IMR-90 (cell line): ENCODE results near the gene FAM204A. TPM values are rescaled to one million over a fixed set of nuclear protein-coding genes. Genes with fewer than 3 reads are reported as not detected.

ENCODE experiments used
- ATAC-seq: fragments of 200-7000 bp; cut with Tn5 transposase; 2 replicates; pipeline ENCODE4 v1.9.1; 2020; ENCODE audit warnings: low read depth, mild to moderate bottlenecking, moderate library complexity
- BruUV-seq: library from RNA; stranded (reverse); fragments of 400-500 nt; replicated peaks from 2 replicates; lab custom pipeline; 2021; lab: Mats Ljungman, UMichigan
- CTCF ChIA-PET: fragments of 300-600 bp; formaldehyde crosslinking; extraction: SDS; loops from one replicate; lab custom pipeline; 2021; ENCODE audit warnings: antibody characterized with exemption; lab: Yijun Ruan, JAX
- POLR2A ChIA-PET: fragments of 300-600 bp; sonication (Branson Sonifier 250); formaldehyde crosslinking; loops from one replicate; lab custom pipeline; 2022; ENCODE audit warnings: antibody characterized with exemption; ENCODE audit not compliant: unreplicated experiment; lab: Charles Lee
- DNase-seq: peaks from one replicate; pipeline ENCODE4 v3.0.0; 2013
- H2AFZ ChIP-seq: replicated peaks from 2 replicates; pipeline ENCODE3; 2013; ENCODE audit warnings: low read length, mild to moderate bottlenecking; ENCODE audit not compliant: poor library complexity
- H2AK5ac ChIP-seq: 2 replicates; pipeline ENCODE4 v1.6.1; 2013; ENCODE audit warnings: low read depth, low read length, inconsistent platforms
- H2AK9ac ChIP-seq: replicated peaks from 2 replicates; pipeline ENCODE3; 2013; ENCODE audit warnings: mild to moderate bottlenecking, low read depth, low read length, moderate library complexity; ENCODE audit not compliant: poor library complexity
- H2BK120ac ChIP-seq: 2 replicates; pipeline ENCODE4 v1.6.1; 2013; ENCODE audit warnings: low read depth, low read length, inconsistent platforms
- H2BK15ac ChIP-seq: 3 replicates; pipeline ENCODE4 v1.6.1; 2013; ENCODE audit warnings: low read depth, low read length, inconsistent platforms
- H2BK20ac ChIP-seq: 2 replicates; pipeline ENCODE4 v1.6.1; 2013; ENCODE audit warnings: low read depth, mild to moderate bottlenecking, inconsistent platforms, low read length, moderate library complexity
- H2BK5ac ChIP-seq: 2 replicates; pipeline ENCODE4 v1.6.1; 2013; ENCODE audit warnings: mild to moderate bottlenecking, low read depth, low read length, inconsistent platforms; ENCODE audit not compliant: poor library complexity, severe bottlenecking
- H3K14ac ChIP-seq: replicated peaks from 2 replicates; pipeline ENCODE4 v1.6.1; 2013; ENCODE audit warnings: low read depth, low read length, inconsistent platforms
- H3K18ac ChIP-seq: 2 replicates; pipeline ENCODE4 v1.6.1; 2013; ENCODE audit warnings: low read depth, low read length, control low read depth
- H3K23ac ChIP-seq: 2 replicates; pipeline ENCODE4 v1.6.1; 2013; ENCODE audit warnings: low read depth, low read length, inconsistent platforms
- H3K27ac ChIP-seq: 2 replicates; pipeline ENCODE4 v1.5.1; 2013; ENCODE audit warnings: mild to moderate bottlenecking, control low read depth, low read length; ENCODE audit not compliant: insufficient read depth
- H3K27me3 ChIP-seq: 2 replicates; pipeline ENCODE4 v1.6.1; 2013; ENCODE audit warnings: low read length; ENCODE audit not compliant: control insufficient read depth, insufficient read depth
- H3K36me3 ChIP-seq: 2 replicates; pipeline ENCODE4 v1.6.1; 2013; ENCODE audit warnings: low read length, mixed read lengths; ENCODE audit not compliant: control insufficient read depth, insufficient read depth
- H3K4ac ChIP-seq: 2 replicates; pipeline ENCODE4 v1.6.1; 2013; ENCODE audit warnings: low read depth, low read length, inconsistent platforms
- H3K4me1 ChIP-seq: 2 replicates; pipeline ENCODE4 v1.6.1; 2013; ENCODE audit warnings: low read length, mixed read lengths; ENCODE audit not compliant: control insufficient read depth, insufficient read depth
- H3K4me2 ChIP-seq: 2 replicates; pipeline ENCODE4 v1.6.1; 2013; ENCODE audit warnings: low read depth, mild to moderate bottlenecking, control low read depth, low read length, moderate library complexity
- H3K4me3 ChIP-seq: 2 replicates; pipeline ENCODE4 v1.5.1; 2013; ENCODE audit warnings: low read depth, mild to moderate bottlenecking, control low read depth, low read length, moderate library complexity; ENCODE audit not compliant: insufficient read depth
- H3K56ac ChIP-seq: 2 replicates; pipeline ENCODE4 v1.6.1; 2013; ENCODE audit warnings: low read length, inconsistent platforms; ENCODE audit not compliant: insufficient read depth; ENCODE audit errors: extremely low read depth
- H3K79me1 ChIP-seq, 2 experiments: 2 replicates each; pipeline ENCODE4 v1.6.1; 2013; ENCODE audit warnings: low read length in 2 of 2, inconsistent platforms in 1 of 2, low read depth in 1 of 2
- H3K9ac ChIP-seq: 2 replicates; pipeline ENCODE4 v1.6.1; 2013; ENCODE audit warnings: low read depth, low read length, control low read depth
- H3K9me1 ChIP-seq: 2 replicates; pipeline ENCODE4 v1.6.1; 2013; ENCODE audit warnings: low read length, inconsistent platforms; ENCODE audit not compliant: insufficient read depth
- H3K9me3 ChIP-seq: 2 replicates; pipeline ENCODE4 v1.6.1; 2013; ENCODE audit warnings: low read length; ENCODE audit not compliant: control insufficient read depth, insufficient read depth
- H4K20me1 ChIP-seq: 2 replicates; pipeline ENCODE4 v1.6.1; 2013; ENCODE audit warnings: low read length, inconsistent platforms; ENCODE audit not compliant: insufficient read depth
- H4K5ac ChIP-seq: 2 replicates; pipeline ENCODE4 v1.6.1; 2013; ENCODE audit warnings: mild to moderate bottlenecking, low read depth, low read length, control low read depth
- H4K8ac ChIP-seq, 2 experiments: 2 replicates each; pipeline ENCODE4 v1.6.1; 2013; ENCODE audit warnings: low read depth in 2 of 2, low read length in 2 of 2, control low read depth in 1 of 2, inconsistent platforms in 1 of 2
- H4K91ac ChIP-seq: 2 replicates; pipeline ENCODE4 v1.6.1; 2013; ENCODE audit warnings: low read depth, low read length, inconsistent platforms; ENCODE audit not compliant: insufficient read depth
- BHLHE40 ChIP-seq: fragments of 150-350 bp; IDR thresholded peaks from 2 replicates; pipeline ENCODE4 v1.6.1; 2016; ENCODE audit warnings: mild to moderate bottlenecking, low read depth, low read length
- CEBPB ChIP-seq: IDR thresholded peaks from 2 replicates; pipeline ENCODE4 v1.6.1; 2012; ENCODE audit warnings: low read depth, low read length, improper control_type of control experiment
- CHD1 ChIP-seq: IDR thresholded peaks from 2 replicates; pipeline ENCODE4 v1.6.1; 2012; ENCODE audit warnings: low read depth, low read length, improper control_type of control experiment
- CTCF ChIP-seq: conservative IDR thresholded peaks from 2 replicates; pipeline ENCODE4 v1.5.1; 2012; ENCODE audit warnings: mild to moderate bottlenecking, low read depth, low read length, improper control_type of control experiment
- FOS ChIP-seq: fragments of 150-350 bp; IDR thresholded peaks from 2 replicates; pipeline ENCODE4 v1.6.1; 2016; ENCODE audit warnings: low read depth, low read length
- MAZ ChIP-seq: IDR thresholded peaks from 2 replicates; pipeline ENCODE4 v1.6.1; 2012; ENCODE audit warnings: low read depth, mild to moderate bottlenecking, low read length, improper control_type of control experiment, moderate library complexity, borderline replicate concordance
- NFE2L2 ChIP-seq: fragments of 150-350 bp; IDR thresholded peaks from 2 replicates; pipeline ENCODE4 v1.6.1; 2016; ENCODE audit warnings: low read depth, mild to moderate bottlenecking, low read length
- POLR2A ChIP-seq: IDR thresholded peaks from 2 replicates; pipeline ENCODE4 v1.6.1; 2012; ENCODE audit warnings: mild to moderate bottlenecking, low read depth, low read length
- RAD21 ChIP-seq: IDR thresholded peaks from 2 replicates; pipeline ENCODE4 v1.6.1; 2012; ENCODE audit warnings: low read length, improper control_type of control experiment
- RCOR1 ChIP-seq: IDR thresholded peaks from 2 replicates; pipeline ENCODE4 v1.6.1; 2012; ENCODE audit warnings: mild to moderate bottlenecking, low read length, improper control_type of control experiment; ENCODE audit not compliant: insufficient replicate concordance
- RFX5 ChIP-seq: IDR thresholded peaks from 2 replicates; pipeline ENCODE4 v1.8.0; 2012; ENCODE audit warnings: low read depth, mild to moderate bottlenecking, low read length, moderate library complexity
- SMC3 ChIP-seq: fragments of 150-350 bp; IDR thresholded peaks from 2 replicates; pipeline ENCODE4 v1.6.1; 2016; ENCODE audit warnings: low read depth, mild to moderate bottlenecking, antibody characterized with exemption, low read length, moderate library complexity
- WGBS, 2 experiments: methylation state at CpG; one replicate each; pipeline versions ENCODE4 v1.1.5 to v1.1.7; 2013; ENCODE audit warnings: missing lambda C conversion rate in 2 of 2; ENCODE audit not compliant: insufficient read length in 1 of 2; ENCODE audit errors: extremely low coverage in 2 of 2; 5-methylcytosine and 5-hydroxymethylcytosine counted together
- dilution Hi-C: fragments of 300-500 bp; cut with HindIII; formaldehyde crosslinking; loops from one replicate; pipeline ENCODE4 v1.14.3; 2018; ENCODE audit warnings: low sequenced_read_pairs; ENCODE audit not compliant: unreplicated experiment
- in situ Hi-C: fragments of 300-500 bp; cut with MboI; formaldehyde crosslinking; loops from 3 replicates; pipeline ENCODE4 v1.14.3; 2019; ENCODE audit warnings: low sequenced_read_pairs, inconsistent platforms, mixed read lengths
- intact Hi-C: fragments of 100-400 bp; cut with micrococcal nuclease; formaldehyde crosslinking; loops from 2 replicates; pipeline ENCODE4 v1.10.0; 2022
- polyA plus RNA-seq, 3 experiments: library from polyadenylated mRNA; depleted of rRNA; stranded (reverse); fragments of >200 nt; gene quantifications; 2 replicates each; pipeline ENCODE4 v1.2.3, GENCODE V29; 2012; ENCODE audit warnings: low replicate concordance in 1 of 3
- total RNA-seq: library from RNA; depleted of rRNA; stranded (reverse); fragments of >200 nt; gene quantifications from 2 replicates; pipeline ENCODE4 v1.2.3, GENCODE V29; 2012
- TF ChIP-seq, protein P1 (sequence below): fragments of 150-350 bp; IDR thresholded peaks from 2 replicates; pipeline ENCODE4 v1.6.1; 2017; ENCODE audit warnings: mild to moderate bottlenecking, antibody characterized with exemption, low read length, low read depth
- TF ChIP-seq, protein P2 (sequence below): fragments of 150-350 bp; IDR thresholded peaks from 2 replicates; pipeline ENCODE4 v1.6.1; 2016; ENCODE audit warnings: low read depth, mild to moderate bottlenecking, low read length, moderate library complexity, borderline replicate concordance

FAM204A gene
- total and polyA plus RNA-seq, 2 of the 4 experiments (the other 2 are of a cell fraction): 23.6 to 54.3 TPM

DNA sequence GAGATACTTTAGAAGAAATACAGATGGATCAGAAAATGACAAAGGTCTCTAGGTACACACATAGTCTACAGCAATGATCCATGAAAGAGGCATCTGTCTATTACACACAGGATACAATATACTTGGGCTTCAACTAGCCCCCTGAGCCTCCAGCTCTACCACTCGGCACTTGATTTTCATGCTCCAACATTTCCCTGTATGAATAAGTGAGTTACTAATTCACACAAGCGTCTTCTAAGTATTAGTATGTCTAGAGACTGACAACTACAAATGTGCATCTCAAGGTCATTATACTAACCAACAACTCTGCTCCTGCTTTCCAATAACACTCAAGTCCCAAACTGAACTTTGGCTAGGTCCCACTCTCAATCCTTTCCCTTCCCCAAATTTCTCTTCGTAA, 8.3 kb downstream of the FAM204A start:
- no TSS peak for BruUV-seq
- no peak overlapping the region for H3K14ac ChIP-seq
- H3K9me1 ChIP-seq: no peaks in the 10 kb centered on the region
- H3K36me3 ChIP-seq: peaks cover 18% of the 10 kb centered on the region
- no peak overlapping the region for H3K9ac ChIP-seq
- no peak for ATAC-seq
- DNase-seq: no peak
- ChIA-PET POLR2A (no interaction called here), CTCF (no interaction called here)
- H3K23ac ChIP-seq: no peak overlapping the region
- no peak overlapping the region for H4K8ac ChIP-seq
- no peak overlapping the region for H2BK5ac ChIP-seq
- TF ChIP-seq CEBPB (no peak), SMC3 (no peak), NFE2L2 (no peak), RFX5 (no peak), BHLHE40 (no peak), RAD21 (no peak), FOS (no peak), MAZ (no peak), RCOR1 (no peak), CTCF (no peak), POLR2A (no peak), CHD1 (no peak)
- TF ChIP-seq, protein P1, sequence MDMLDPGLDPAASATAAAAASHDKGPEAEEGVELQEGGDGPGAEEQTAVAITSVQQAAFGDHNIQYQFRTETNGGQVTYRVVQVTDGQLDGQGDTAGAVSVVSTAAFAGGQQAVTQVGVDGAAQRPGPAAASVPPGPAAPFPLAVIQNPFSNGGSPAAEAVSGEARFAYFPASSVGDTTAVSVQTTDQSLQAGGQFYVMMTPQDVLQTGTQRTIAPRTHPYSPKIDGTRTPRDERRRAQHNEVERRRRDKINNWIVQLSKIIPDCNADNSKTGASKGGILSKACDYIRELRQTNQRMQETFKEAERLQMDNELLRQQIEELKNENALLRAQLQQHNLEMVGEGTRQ: no peak
- TF ChIP-seq, protein P2, sequence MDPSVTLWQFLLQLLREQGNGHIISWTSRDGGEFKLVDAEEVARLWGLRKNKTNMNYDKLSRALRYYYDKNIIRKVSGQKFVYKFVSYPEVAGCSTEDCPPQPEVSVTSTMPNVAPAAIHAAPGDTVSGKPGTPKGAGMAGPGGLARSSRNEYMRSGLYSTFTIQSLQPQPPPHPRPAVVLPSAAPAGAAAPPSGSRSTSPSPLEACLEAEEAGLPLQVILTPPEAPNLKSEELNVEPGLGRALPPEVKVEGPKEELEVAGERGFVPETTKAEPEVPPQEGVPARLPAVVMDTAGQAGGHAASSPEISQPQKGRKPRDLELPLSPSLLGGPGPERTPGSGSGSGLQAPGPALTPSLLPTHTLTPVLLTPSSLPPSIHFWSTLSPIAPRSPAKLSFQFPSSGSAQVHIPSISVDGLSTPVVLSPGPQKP: no peak
- H3K56ac ChIP-seq: no peak overlapping the region
- no peaks in the 10 kb centered on the region; the same call in 1 of the 2 replicates for H4K20me1 ChIP-seq
- in situ Hi-C loops: no loop called here
- H2BK20ac ChIP-seq: no peak overlapping the region
- H3K4me3 ChIP-seq: no peak overlapping the region
- H2AFZ ChIP-seq: no peak overlapping the region
- H3K4me1 ChIP-seq: no peaks in the 10 kb centered on the region
- H3K4ac ChIP-seq: no peak overlapping the region
- H3K9me3 ChIP-seq: no peaks in the 10 kb centered on the region
- intact Hi-C loops: no loop called here
- no peak overlapping the region for H2AK9ac ChIP-seq
- 100% methylated on average over 1 of the region's 3 CpGs for WGBS, 2 experiments
- no peak overlapping the region for H2AK5ac ChIP-seq
- H4K5ac ChIP-seq: no peak overlapping the region
- H3K18ac ChIP-seq: no peak overlapping the region
- H2BK120ac ChIP-seq: no peak overlapping the region
- H4K91ac ChIP-seq: no peak overlapping the region
- no peak overlapping the region for H3K4me2 ChIP-seq
- no peak overlapping the region for H2BK15ac ChIP-seq
- H3K27me3 ChIP-seq: no peaks in the 10 kb centered on the region
- H3K79me1 ChIP-seq: peaks cover 11 to 13% of the 10 kb centered on the region in 2 experiments
- dilution Hi-C loops: no loop called here
- no peak overlapping the region for H3K27ac ChIP-seq
